Measurements from ENCODE around the gene KMT2B. TPM values are rescaled to one million over a fixed set of nuclear protein-coding genes. Genes with fewer than 3 reads are reported as not detected.

Gene KMT2B
- total and polyA plus RNA-seq, 2 of the 8 experiments (the other 6 are each of a cell fraction or from before 2014, with no cell fraction given) = 26.7 to 38.6 TPM

- no peak overlapping the region for H3K23ac ChIP-seq (ENCODE audit: insufficient read length)
- no peak overlapping the region for H3K27ac ChIP-seq (ENCODE audit: low read depth, low read length)
- no peak overlapping the region for H2BK15ac ChIP-seq (ENCODE audit: low read length)
- peaks cover 4% of the 10 kb centered on the region; the same call in 1 of the 2 replicates for H3K23me2 ChIP-seq (ENCODE audit: low read depth, low read length)
- H4K5ac ChIP-seq (ENCODE audit: insufficient read length, low read depth, low read length) = no peak overlapping the region
- peaks cover 0 to 9% (median 7%) of the 10 kb centered on the region in 4 experiments; a peak in 3 of 7 replicates for H3K27me3 ChIP-seq (replicated peaks in 1 of 4; ENCODE audit: control insufficient read depth in 3 of 4, extremely low read depth in 1 of 4, insufficient read depth in 3 of 4, low read length in 3 of 4)
- no peak overlapping the region for H3K14ac ChIP-seq (ENCODE audit: insufficient read length)
- peak overlapping the region in 2 of 4 experiments; percentile 62 to 73; a peak in 3 of 8 replicates for H3K4me3 ChIP-seq (ENCODE audit: extremely low read depth in 1 of 4, insufficient read depth in 2 of 4, low read depth in 3 of 4, low read length in 4 of 4)
- H4K91ac ChIP-seq (replicated peaks; ENCODE audit: insufficient read length, low read length) = no peak overlapping the region
- 53% methylated on average over 9 of the region's 9 CpGs; no CpG with 5 or more reads in 1 of the 2 experiments for WGBS, 2 experiments (ENCODE audit: extremely low coverage in 1 of 2, insufficient coverage in 1 of 2, insufficient read length in 1 of 2, insufficient replicate concordance in 2 of 2, low coverage in 1 of 2, low lambda C conversion rate in 2 of 2, missing lambda C conversion rate in 1 of 2)
- H3K56ac ChIP-seq (replicated peaks; ENCODE audit: insufficient read length, low read depth, low read length) = no peak overlapping the region
- H3K4me2 ChIP-seq (ENCODE audit: insufficient read depth in 1 of 2, low read depth in 2 of 2, low read length in 2 of 2) = peak overlapping the region; percentile 54 to 82; a peak in 3 of 4 replicates
- ChIA-PET CTCF (ENCODE audit: partially characterized antibody) (no interaction called here), POLR2A (ENCODE audit: partially characterized antibody) (interaction anchor here (0.7 to 1.0 kb wide), 2 partner anchors 9 to 27 kb away, joined by 3 to 4 read pairs; partner anchors contain the start of gene LIN37)
- peaks cover 0 to 1% of the 10 kb centered on the region in 2 experiments for H4K20me1 ChIP-seq (replicated peaks in 1 of 2; ENCODE audit: control insufficient read depth in 1 of 2, insufficient read depth in 2 of 2, low read length in 2 of 2)
- H2BK12ac ChIP-seq (ENCODE audit: low read depth, low read length) = no peak overlapping the region
- H2AK5ac ChIP-seq (ENCODE audit: low read depth, low read length) = no peak overlapping the region
- H3K79me2 ChIP-seq (ENCODE audit: control insufficient read depth in 1 of 2, insufficient read depth in 2 of 2, low read length in 2 of 2) = no peaks in the 10 kb centered on the region
- no peak overlapping the region for H4K8ac ChIP-seq (ENCODE audit: extremely low read depth, insufficient read depth, low read length)
- no peak overlapping the region for H2BK120ac ChIP-seq (replicated peaks; ENCODE audit: low read depth, low read length)
- H3K79me1 ChIP-seq (ENCODE audit: low read depth, low read length) = no peaks in the 10 kb centered on the region; the same call in 1 of the 2 replicates
- H3K4ac ChIP-seq (replicated peaks; ENCODE audit: insufficient read length, low read depth, low read length) = no peak overlapping the region
- H2BK5ac ChIP-seq (ENCODE audit: low read depth, low read length) = no peak overlapping the region
- no peak overlapping the region for H3K18ac ChIP-seq (ENCODE audit: extremely low read depth, low read length)
- H3K36me3 ChIP-seq (ENCODE audit: control insufficient read depth in 2 of 4, insufficient read depth in 4 of 4, low read length in 3 of 4) = no peaks in the 10 kb centered on the region
- no peaks in the 10 kb centered on the region for H3K9me3 ChIP-seq (ENCODE audit: insufficient read depth in 2 of 2, low read depth in 1 of 2, low read length in 1 of 2)
- no peak overlapping the region for H3K9ac ChIP-seq (replicated peaks in 1 of 4; ENCODE audit: extremely low read depth in 1 of 4, low read depth in 3 of 4, low read length in 3 of 4)
- no peak for DNase-seq (ENCODE audit: low read depth in 1 of 2, low spot score in 2 of 2)
- H3K4me1 ChIP-seq (replicated peaks in 1 of 4; ENCODE audit: control insufficient read depth in 3 of 4, insufficient read depth in 4 of 4, low read length in 3 of 4) = peaks cover 0 to 21% (median 17%) of the 10 kb centered on the region in 4 experiments; a peak in 6 of 7 replicates
- no peak overlapping the region for H2BK20ac ChIP-seq (ENCODE audit: low read length)
- H2AFZ ChIP-seq (ENCODE audit: low read length) = no peak overlapping the region
- FAIRE-seq = no peak
- TF ChIP-seq PHF8 (conservative IDR thresholded peaks at IDR 0.05; ENCODE audit: low read depth, low read length) (no peak), CBX8 (IDR thresholded peaks at IDR 0.05; ENCODE audit: borderline replicate concordance, low read depth, low read length) (no peak), TBP (IDR thresholded peaks at IDR 0.05; ENCODE audit: low read depth, low read length) (no peak), ASH2L (IDR thresholded peaks at IDR 0.05; ENCODE audit: low read length) (no peak), CHD2 (IDR thresholded peaks at IDR 0.05; ENCODE audit: low read length) (no peak), SAP30 (IDR thresholded peaks at IDR 0.05; ENCODE audit: insufficient read depth, insufficient replicate concordance, low read length) (no peak), RAD21 (IDR thresholded peaks at IDR 0.05 in 1 of 2, conservative IDR thresholded peaks at IDR 0.05 in 1 of 2; ENCODE audit: low read depth in 2 of 2, low read length in 2 of 2) (no peak), EP300 (IDR thresholded peaks at IDR 0.05; ENCODE audit: borderline replicate concordance in 1 of 2, low read depth in 2 of 2, low read length in 2 of 2) (no peak), SIN3A (conservative IDR thresholded peaks at IDR 0.05 in 1 of 2, IDR thresholded peaks at IDR 0.05 in 1 of 2; ENCODE audit: low read depth in 1 of 2, low read length in 2 of 2) (no peak), GTF2F1 (IDR thresholded peaks at IDR 0.05; ENCODE audit: borderline replicate concordance, low read depth, low read length) (no peak), NRF1 (IDR thresholded peaks at IDR 0.05; ENCODE audit: low read depth, low read length) (no peak), KDM5A (IDR thresholded peaks at IDR 0.05; ENCODE audit: low read length) (no peak), RFX5 (IDR thresholded peaks at IDR 0.05; ENCODE audit: borderline replicate concordance, low read depth, low read length) (no peak)
Measured at GRCh38 chr19:35775046-35775297, 57.2 kb downstream of the KMT2B start.

All from H1 (cell line).